Esophagus squamous epithelium (tissue), 5 donors: ENCODE data around the gene ANKS1B. TPM values are rescaled to one million over a fixed set of nuclear protein-coding genes. Genes with fewer than 3 reads are reported as not detected.
"Not testable (repeated sequence)": the region's sequence is repeated elsewhere in the genome, so short reads cannot be mapped to it uniquely, and the experiment has no call there.

Experiments
- DNase-seq: peaks from one replicate; lab custom pipeline; 2025; lab: John Stamatoyannopoulos, UW
- H3K27ac ChIP-seq, 4 donors: fragments of 200-600 bp; sonication (generic); one replicate each; pipeline ENCODE4 v1.5.1; 2016 to 2019; ENCODE audit warnings: mild to moderate bottlenecking in 1 of 4
- H3K27me3 ChIP-seq, 4 donors: fragments of 200-600 bp; sonication (generic); 1 replicate in 3 of 4; 2 replicates in 1 of 4; pipeline versions ENCODE4 v1.5.1 to v1.6.0; 2017 to 2021; ENCODE audit warnings: antibody characterized with exemption in 1 of 4
- H3K36me3 ChIP-seq, 3 donors: fragments of 200-600 bp; sonication (generic); one replicate each; pipeline ENCODE4 v1.5.1; 2016 to 2019
- H3K4me1 ChIP-seq, 3 donors: fragments of 200-600 bp; sonication (generic); one replicate each; pipeline ENCODE4 v1.5.1; 2017 to 2019
- H3K4me3 ChIP-seq, 4 donors: fragments of 200-600 bp; sonication (generic); 1 replicate in 3 of 4; 2 replicates in 1 of 4; pipeline ENCODE4 v1.5.1; 2016 to 2019; ENCODE audit warnings: mild to moderate bottlenecking in 2 of 4, moderate library complexity in 1 of 4
- H3K9me3 ChIP-seq, 3 donors: fragments of 200-600 bp; sonication (generic); one replicate each; pipeline ENCODE4 v1.5.1; 2016 to 2019
- CTCF ChIP-seq, 6 experiments: fragments of 450-650 bp in 4 of 6; fragments of 200-600 bp in 2 of 6; sonication (generic) in 2 of 6; IDR thresholded peaks; one replicate each; pipeline ENCODE4 v1.5.1; 2016 to 2019; ENCODE audit warnings: antibody characterized with exemption in 6 of 6, mild to moderate bottlenecking in 4 of 6, moderate library complexity in 4 of 6
- POLR2A ChIP-seq, 4 donors: fragments of 450-650 bp; IDR thresholded peaks; one replicate each; pipeline ENCODE4 v1.6.1; 2017; ENCODE audit warnings: antibody characterized with exemption in 4 of 4, mild to moderate bottlenecking in 4 of 4, moderate library complexity in 3 of 4
- WGBS, 2 donors: methylation state at CpG; one replicate each; pipeline ENCODE4 v1.1.5; 2018; 5-methylcytosine and 5-hydroxymethylcytosine counted together
- intact Hi-C: fragments of 100-400 bp; cut with DNase I; formaldehyde crosslinking; loops from one replicate; pipeline ENCODE4 v1.15.0; 2022
- total RNA-seq, 4 donors: library from RNA; depleted of rRNA; stranded (reverse); fragments of >200 nt; gene quantifications; one replicate each; pipeline ENCODE4 v1.1.0, GENCODE V29; 2016
- donor health status: DM: yes; HTN: yes; CAD: no.

The ANKS1B gene
- total RNA-seq, 4 donors from 2014 or later, result 1.6 to 15.8 (median 8.1) TPM

GRCh38 chr12:99715841-99716510, 268.8 kb downstream of the ANKS1B start:
- intact Hi-C loops, H3K27ac ChIP-seq, H3K36me3 ChIP-seq, H3K4me3 ChIP-seq, H3K4me1 ChIP-seq, DNase-seq, H3K9me3 ChIP-seq, H3K27me3 ChIP-seq: not testable (repeated sequence)
- WGBS, 2 donors, result 80 to 84% methylated on average over 16 of the region's 16 CpGs

- not testable (repeated sequence) for DNase-seq, H3K4me3 ChIP-seq
Observed at GRCh38 chr12:99714921-99715320, 269.8 kb downstream of the ANKS1B start.

GRCh38 chr12:99713946-99714520, 270.7 kb downstream of the ANKS1B start:
- Histone ChIP-seq H3K4me3 (no peak overlapping the region), H3K27me3 (no peaks in the 10 kb centered on the region), H3K4me1 (no peaks in the 10 kb centered on the region), H3K9me3 (peaks cover 0 to 5% (median 0%) of the 10 kb centered on the region in 3 donors), H3K36me3 (no peaks in the 10 kb centered on the region), H3K27ac (no peak overlapping the region)
- intact Hi-C loops, result no loop called here
- no peak for TF ChIP-seq POLR2A (IDR thresholded peaks at IDR 0.05)
- TF ChIP-seq CTCF (IDR thresholded peaks at IDR 0.05), result no peak
- no peak for DNase-seq
- WGBS, 2 donors, result 73 to 75% methylated on average over 3 of the region's 3 CpGs

More at GRCh38 chr12:99714921-99715320, 269.8 kb downstream of the ANKS1B start:
- H3K36me3 ChIP-seq, H3K4me1 ChIP-seq, H3K27me3 ChIP-seq, H3K27ac ChIP-seq, intact Hi-C loops, H3K9me3 ChIP-seq: not testable (repeated sequence)
- 88 to 89% methylated on average over 4 of the region's 4 CpGs for WGBS, 2 donors

GRCh38 chr12:99712281-99712680, 272.5 kb downstream of the ANKS1B start:
- Histone ChIP-seq H3K9me3 (peaks cover 0 to 5% (median 0%) of the 10 kb centered on the region in 3 donors), H3K4me3 (no peak overlapping the region), H3K27me3 (no peaks in the 10 kb centered on the region), H3K4me1 (no peaks in the 10 kb centered on the region), H3K27ac (no peak overlapping the region), H3K36me3 (no peaks in the 10 kb centered on the region)
- no peak for DNase-seq
- TF ChIP-seq POLR2A (IDR thresholded peaks at IDR 0.05), result no peak
- no peak for TF ChIP-seq CTCF (IDR thresholded peaks at IDR 0.05)
- intact Hi-C loops, result no loop called here

GRCh38 chr12:99711246-99711645, 273.5 kb downstream of the ANKS1B start:
- H3K27ac ChIP-seq, result no peak overlapping the region
- 57 to 82% methylated on average over 1 of the region's 1 CpG for WGBS, 2 donors
- H3K4me3 ChIP-seq, result no peak overlapping the region
- H3K27me3 ChIP-seq, result no peaks in the 10 kb centered on the region
- intact Hi-C loops, result no loop called here
- H3K9me3 ChIP-seq, result peaks cover 0 to 5% (median 0%) of the 10 kb centered on the region in 3 donors
- no peak for TF ChIP-seq POLR2A (IDR thresholded peaks at IDR 0.05)
- DNase-seq, result no peak
- H3K4me1 ChIP-seq, result no peaks in the 10 kb centered on the region
- H3K36me3 ChIP-seq, result no peaks in the 10 kb centered on the region

- no peaks in the 10 kb centered on the region for H3K4me1 ChIP-seq
- no peaks in the 10 kb centered on the region for H3K36me3 ChIP-seq
- H3K4me3 ChIP-seq, result no peak overlapping the region
- TF ChIP-seq CTCF (IDR thresholded peaks at IDR 0.05) (no peak), POLR2A (IDR thresholded peaks at IDR 0.05) (no peak)
- DNase-seq, result no peak
- no peak overlapping the region for H3K27ac ChIP-seq
- intact Hi-C loops, result no loop called here
- no peaks in the 10 kb centered on the region for H3K27me3 ChIP-seq
- H3K9me3 ChIP-seq, result peaks cover 0 to 5% (median 0%) of the 10 kb centered on the region in 3 donors
Observed at GRCh38 chr12:99709619-99710018, 275.1 kb downstream of the ANKS1B start.
